HG03095 (cell line): Measurements from ENCODE around the gene WDR88.

Experiments
- ATAC-seq: cut with Tn5 transposase; IDR thresholded peaks from one replicate; pipeline ENCODE4 v1.9.1; 2021; ENCODE audit warnings: moderate library complexity; ENCODE audit not compliant: unreplicated experiment

Gene WDR88

DNA sequence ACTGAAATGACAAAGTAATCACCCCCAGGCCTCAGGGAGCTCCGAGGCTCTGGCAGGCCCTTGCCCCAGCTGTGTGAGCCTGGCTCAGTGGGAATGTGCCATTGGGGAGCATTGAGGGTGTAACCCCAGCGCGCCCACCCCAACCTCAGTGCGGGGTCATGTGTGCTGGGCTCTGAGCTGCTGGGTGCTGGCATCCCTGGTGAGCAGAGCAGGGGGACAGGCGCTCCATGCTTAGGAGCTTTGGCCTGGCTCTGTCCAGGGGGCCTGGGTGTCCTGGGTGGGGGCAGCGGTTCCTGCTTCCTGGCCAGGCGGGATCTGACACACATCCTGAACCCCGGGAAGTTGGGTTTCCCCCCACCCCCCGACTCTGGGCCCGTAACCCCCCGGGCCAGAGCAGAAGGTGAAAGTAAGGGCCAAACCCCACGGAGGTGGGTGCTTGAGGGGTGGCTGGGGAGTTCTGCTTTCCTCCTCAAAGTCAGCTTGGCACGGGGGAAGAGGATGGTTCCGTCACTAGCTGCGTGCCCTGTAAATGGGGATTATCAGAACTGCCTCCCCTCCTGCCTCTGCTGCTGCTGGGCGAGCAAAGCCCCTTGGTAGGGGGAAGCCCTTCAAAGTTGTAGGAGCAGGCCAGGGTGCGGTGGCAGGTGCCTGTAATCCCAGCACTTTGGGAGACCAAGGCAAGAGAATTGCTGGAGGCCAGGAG, 63.9 kb downstream of the WDR88 start:
- no peak for ATAC-seq

DNA sequence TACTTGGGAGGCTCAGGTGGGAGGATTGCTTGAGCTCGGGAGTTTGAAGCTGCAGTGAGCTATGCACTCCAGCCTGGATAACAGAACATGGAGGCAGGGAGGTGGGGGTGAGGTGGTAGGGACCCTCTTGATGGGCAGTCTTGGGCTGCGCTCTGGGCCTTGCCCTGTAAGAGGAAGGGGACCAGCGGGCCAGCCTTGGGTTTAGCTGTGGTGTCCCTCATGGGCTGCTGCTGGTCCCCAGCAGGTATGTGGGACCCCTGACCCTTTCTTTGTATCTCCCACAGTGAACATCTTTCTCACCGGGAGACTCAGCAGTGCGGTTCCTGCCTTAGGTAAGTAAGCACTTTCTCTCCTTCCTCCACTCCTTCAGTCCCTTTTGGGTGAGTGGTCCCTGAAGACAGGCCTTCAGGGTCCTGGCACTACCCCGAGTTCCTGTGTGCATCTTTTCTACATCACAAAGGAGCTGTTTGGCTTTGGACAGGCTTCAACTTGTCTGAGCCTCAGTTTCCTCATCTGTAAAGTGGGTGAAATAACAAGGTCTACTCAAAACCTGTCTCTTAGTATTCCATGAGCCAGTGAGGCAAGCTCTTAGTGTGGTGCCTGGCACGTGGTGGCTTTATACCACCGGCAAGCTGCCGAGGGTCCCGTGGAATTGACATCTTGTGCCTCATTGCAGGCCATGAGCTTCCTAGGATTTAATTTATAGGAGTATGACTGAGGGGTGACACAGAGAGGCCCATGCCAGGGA, 64.7 kb downstream of the WDR88 start:
- no peak for ATAC-seq

DNA sequence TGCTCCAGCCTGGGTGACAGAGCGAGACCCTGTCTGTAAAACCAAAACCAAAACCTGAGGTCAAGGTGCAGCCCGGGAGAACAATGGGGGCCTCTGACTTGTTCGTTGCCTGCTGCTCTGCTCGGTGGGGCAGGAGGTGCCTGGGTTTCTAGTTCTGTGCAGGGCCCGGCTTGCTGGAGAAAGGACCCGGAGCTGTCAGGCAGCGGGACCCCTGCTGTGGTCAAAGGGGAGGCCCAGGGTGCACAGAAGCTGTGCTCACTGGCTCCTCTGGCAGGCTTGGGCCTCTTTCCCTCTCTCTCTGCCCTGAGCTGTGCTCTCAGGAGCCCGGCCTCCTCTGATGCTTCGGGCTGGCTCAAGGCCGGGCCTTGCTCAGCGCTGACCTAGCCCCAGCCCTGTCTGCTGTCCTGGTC, 65.7 kb downstream of the WDR88 start:
- no peak for ATAC-seq

DNA sequence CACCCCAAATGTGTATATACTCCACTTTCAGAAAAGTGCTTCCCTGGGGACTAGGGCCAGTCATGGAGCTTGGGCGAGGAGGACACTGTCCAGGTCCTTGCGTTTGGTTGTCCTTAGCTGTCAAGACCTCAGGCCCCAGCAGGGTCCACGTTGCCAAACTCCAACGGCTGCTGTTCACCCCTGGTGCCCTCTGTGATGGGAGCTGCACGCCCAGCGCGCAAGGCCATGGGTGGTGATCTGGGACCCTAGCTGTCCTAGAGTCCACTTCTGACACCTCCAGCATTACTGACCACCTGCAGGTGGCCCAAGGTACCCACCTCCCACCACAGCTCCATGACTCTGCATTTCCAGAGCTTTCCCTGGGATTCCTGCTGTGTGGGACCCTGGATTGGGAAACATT, 66.3 kb downstream of the WDR88 start:
- no peak for ATAC-seq

DNA sequence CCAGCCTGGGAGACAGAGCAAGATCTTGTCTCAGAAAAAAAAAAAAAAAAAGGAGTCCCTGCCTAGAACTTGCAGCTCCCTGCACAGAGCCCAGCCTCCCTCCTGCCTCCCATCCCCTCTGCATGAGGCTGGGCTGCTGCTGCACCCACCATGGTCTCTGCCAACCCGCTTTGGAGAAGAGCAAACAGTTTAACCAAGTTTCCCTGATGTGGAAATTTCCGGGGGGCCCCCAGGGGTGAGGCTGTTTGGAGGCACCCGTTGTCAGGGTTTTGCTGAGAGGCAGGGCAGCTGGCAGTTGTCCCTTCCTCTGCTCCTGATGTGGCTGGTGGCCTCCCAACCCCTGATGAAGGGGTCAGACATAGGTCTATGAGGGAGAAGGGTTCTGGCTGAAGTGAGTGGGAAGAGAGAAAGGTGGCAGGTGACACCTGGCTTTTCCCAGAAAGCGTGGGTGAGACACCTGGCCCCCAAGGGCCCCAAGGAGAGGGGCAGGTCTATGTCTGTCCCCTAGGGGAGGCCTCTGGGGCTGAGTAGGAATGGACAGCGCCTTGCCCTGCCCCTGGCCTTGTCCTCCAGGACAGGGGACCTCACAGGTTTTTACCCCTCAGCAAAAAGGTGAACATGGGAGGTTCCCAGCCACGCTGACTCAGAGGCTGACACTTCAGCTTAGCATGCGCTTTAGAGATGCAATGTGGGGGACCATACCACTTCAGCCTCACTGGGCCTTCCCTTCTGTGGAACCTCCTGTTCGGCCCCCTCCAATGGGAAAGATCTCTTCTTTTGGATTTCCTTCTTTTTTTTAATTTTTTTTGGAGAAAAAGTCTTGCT, 67.7 kb downstream of the WDR88 start:
- no peak for ATAC-seq

DNA sequence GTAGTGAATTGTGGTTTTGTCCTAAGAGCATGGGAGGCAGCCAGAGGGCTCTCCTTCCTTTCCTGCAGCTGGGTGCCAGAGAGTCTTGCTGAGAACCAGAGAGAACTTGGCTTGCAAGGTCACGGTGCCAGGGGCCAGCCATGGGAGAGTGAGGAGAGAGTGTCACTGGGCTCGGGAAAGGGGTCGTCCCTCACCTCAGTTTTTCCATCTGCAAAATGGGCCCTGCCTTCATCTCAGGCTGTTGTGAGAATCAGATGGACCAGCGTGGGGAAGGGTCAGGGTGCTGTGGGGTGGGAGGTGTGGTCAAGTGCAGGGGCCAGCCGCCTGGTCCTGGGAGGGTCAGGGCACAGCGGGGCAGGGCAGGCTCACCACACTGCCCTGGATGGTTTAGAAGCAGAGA, 69.6 kb downstream of the WDR88 start:
- no peak for ATAC-seq

DNA sequence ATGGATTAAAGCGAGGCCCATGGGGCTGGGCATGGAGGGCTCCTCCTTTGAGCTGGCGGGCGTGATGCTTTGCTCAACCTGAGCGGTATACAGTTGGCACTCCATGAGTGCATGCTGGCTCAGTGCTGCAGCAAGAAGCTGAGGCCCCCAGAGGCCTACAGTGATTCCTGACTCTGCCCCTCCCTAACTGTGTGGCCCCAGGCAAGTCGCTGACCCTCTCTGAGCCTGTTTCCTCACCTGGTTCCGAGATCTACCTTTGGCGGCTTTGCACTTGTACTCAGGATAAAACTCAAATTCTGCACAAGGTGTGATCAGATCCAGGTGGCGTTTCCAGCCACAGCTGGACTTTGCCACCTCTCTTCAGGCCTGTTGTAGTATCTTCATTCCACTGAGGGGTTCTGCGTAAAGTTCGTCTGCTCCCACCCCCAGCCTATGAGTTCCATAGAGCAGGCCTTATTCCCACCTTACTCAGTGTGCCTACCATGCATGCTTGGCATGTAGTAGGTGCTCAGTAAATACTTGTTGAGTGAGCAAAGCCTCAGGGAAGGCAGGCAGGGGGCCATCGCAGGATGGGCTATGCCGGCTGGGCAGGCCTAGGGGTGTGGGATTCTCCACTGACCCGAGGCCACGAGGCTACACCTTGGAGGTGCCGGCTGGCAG, 70.1 kb downstream of the WDR88 start:
- no peak for ATAC-seq

DNA sequence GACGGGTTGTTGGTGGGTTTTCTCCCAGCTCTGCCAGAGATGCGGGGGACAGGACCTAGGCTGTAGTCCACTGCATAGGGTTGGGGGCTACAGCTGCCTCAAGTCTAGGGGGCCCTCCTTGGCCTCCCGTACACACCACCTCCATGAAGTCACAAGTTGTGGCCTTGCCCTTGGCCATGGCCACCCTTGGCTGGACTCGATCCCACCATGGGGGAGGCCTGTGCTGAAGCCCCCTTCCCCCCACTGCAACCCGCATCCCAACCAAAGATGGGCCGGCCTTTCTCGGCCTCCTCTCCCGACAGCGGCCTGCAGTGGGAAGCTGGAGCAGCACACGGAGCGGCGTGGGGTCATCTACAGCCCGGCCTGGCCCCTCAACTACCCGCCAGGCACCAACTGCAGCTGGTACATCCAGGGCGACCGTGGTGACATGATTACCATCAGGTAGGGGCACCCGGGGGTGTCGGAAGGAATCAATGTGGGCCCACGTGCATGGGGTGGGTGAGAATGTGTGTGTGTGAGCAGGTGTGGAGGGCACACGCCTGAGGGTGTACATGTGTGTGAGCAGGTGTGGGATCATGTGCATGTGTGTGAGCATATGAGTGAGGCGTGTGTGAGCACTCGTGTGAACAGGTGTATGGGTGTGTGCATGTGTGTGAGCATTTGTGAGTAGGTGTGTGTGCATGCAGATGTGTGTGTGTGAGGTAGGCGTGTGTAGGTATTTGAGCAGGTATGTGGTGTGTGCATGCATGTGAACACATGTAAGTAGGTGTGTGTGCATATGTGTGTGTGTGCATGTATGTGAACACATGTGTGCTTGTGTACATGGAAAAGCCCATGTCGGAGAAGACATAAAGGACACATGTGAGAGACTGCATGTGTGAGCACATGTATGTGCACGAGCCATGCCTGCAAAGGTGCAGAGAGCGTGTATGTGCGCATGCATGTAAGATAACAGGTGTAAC, 70.9 kb downstream of the WDR88 start:
- ATAC-seq: no peak

DNA sequence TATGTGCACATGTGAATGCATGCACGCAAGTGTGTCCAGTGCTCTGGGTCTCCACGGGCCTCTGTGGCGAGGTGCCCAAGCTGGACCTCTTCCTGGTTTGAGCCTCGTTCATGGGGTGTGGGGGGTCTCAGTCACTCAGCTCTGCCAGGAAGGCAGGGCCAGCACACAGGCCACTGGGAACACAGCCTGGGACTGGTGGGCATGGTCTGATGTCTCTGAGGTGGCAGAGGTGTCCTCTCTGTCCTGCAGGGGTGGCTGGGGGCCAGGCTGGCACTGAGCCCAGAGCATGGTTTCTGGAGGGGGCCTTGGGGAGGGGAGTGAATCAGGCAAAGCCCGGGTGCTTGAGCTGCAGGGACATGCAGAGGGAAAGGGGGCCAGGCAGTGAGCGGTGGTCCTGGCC, 71.6 kb downstream of the WDR88 start:
- no peak for ATAC-seq

DNA sequence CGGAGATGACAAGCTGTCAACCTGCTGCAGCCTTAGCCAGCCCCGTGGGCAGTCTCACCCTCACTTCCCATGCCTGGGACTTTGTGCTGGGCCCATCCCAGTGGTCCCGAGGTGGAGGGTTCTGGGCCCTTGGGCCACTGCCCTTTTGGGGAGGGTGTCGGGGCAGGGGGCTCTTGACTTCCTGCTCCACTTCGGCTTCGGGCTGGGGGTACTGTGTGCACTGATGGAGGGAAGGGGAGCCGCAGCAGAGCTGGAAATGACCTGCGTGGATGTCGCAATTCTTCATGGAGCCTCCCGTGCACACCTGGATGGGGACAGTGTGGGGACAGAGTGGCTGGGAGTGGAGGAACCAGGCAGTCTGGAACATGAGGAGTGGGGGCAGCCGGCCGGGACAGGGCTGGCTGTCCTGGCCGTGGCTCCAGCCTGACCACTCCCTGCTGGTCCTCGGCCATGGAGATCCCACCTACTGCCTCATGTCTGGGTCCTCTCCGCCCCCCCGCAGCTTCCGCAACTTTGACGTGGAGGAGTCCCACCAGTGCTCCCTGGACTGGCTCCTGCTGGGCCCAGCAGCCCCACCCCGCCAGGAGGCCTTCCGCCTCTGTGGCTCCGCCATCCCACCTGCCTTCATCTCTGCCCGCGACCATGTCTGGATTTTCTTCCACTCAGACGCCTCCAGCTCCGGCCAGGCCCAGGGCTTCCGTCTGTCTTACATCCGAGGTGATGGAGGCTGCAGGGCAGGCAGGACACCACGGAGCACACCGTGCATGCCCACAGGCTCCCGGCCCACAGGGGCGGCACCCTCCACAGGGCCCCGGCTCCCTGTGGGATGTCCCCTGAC, 72.4 kb downstream of the WDR88 start:
- ATAC-seq: no peak

DNA sequence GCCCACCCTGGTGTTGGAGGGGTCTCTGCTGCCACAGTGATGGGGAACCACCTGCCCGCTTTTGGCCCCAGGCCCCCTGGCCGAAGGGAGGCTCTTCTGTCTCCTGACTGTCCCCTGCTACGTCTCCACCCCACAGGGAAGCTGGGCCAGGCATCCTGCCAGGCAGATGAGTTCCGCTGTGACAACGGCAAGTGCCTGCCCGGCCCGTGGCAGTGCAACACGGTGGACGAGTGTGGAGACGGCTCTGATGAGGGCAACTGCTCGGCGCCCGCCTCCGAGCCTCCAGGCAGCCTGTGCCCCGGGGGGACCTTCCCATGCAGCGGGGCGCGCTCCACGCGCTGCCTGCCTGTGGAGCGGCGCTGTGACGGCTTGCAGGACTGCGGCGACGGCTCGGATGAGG, 73.2 kb downstream of the WDR88 start:
- ATAC-seq: no peak

DNA sequence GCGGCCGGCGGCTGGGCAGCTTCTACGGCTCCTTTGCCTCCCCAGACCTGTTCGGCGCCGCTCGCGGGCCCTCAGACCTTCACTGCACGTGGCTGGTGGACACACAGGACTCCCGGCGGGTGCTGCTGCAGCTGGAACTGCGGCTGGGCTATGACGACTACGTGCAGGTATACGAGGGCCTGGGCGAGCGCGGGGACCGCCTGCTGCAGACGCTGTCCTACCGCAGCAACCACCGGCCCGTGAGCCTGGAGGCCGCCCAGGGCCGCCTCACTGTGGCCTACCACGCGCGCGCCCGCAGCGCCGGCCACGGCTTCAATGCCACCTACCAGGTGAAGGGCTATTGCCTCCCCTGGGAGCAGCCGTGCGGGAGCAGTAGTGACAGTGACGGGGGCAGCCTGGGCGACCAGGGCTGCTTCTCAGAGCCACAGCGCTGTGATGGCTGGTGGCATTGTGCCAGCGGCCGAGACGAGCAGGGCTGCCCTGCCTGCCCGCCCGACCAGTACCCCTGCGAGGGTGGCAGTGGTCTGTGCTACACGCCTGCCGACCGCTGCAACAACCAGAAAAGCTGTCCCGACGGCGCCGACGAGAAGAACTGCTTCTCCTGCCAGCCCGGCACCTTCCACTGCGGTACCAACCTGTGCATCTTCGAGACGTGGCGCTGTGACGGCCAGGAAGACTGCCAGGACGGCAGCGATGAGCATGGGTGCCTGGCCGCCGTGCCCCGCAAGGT, 73.8 kb downstream of the WDR88 start:
- ATAC-seq: no peak

DNA sequence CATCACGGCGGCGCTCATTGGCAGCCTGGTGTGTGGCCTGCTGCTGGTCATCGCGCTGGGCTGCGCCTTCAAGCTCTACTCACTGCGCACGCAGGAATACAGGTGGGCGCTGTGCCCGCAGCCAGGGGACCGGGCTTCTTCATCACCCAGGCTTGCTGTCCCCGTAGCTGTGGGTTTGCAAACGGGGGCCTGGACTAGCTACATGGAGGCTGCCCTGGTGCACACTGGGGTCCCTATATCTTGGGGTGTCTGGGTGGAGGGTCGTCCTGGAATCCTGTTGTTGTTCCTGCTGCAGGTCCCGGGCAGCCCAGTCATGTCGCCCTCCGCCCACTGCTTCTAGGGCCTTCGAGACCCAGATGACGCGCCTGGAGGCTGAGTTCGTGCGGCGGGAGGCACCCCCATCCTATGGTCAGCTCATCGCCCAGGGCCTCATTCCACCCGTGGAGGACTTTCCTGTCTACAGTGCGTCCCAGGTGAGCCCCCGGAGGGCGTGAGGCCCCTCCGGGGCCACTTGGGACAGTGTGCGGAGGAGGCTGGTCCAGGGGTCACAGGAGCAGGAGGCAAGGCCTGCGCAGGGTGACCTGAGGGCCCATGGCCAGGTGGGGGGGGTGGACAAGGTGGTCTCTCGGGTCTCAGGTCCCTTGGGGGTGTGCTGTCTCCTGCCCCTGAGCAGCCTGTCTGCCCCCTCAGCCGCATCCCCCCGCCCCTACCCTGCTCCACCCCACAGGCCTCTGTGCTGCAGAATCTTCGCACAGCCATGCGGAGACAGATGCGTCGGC, 74.5 kb downstream of the WDR88 start:
- ATAC-seq: no peak

DNA sequence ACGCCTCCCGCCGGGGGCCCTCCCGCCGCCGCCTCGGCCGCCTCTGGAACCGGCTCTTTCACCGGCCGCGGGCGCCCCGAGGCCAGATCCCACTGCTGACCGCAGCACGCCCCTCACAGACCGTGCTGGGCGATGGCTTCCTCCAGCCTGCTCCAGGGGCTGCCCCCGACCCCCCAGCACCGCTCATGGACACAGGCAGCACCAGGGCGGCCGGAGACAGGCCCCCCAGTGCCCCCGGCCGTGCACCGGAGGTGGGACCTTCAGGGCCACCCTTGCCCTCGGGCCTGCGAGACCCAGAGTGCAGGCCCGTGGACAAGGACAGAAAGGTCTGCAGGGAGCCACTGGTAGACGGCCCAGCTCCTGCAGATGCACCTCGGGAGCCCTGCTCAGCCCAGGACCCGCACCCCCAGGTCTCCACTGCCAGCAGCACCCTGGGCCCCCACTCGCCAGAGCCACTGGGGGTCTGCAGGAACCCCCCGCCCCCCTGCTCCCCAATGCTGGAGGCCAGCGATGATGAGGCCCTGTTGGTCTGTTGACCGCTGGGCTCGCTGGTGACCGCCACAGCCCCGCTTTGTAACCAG, 75.2 kb downstream of the WDR88 start:
- ATAC-seq: no peak

DNA sequence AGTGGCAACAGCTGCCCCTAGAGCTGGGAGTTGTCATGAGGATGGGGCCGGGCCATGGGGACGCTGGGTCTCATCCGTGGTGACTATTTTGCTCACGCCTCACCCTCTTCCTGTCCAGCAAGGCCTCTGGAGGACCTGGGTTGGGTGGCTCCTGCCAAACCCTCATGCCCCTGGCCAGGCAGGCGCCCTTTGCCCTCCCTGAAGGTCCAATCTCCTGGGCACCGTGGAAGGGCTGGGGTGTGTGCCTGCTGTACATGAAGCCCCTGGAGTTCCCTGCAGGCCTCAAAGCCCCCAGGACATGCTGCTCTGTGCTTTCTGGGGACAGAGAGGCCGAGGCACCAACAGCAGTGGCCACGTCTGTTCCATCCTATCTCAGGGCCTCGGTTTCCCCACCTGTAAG, 76.0 kb downstream of the WDR88 start:
- ATAC-seq: no peak

DNA sequence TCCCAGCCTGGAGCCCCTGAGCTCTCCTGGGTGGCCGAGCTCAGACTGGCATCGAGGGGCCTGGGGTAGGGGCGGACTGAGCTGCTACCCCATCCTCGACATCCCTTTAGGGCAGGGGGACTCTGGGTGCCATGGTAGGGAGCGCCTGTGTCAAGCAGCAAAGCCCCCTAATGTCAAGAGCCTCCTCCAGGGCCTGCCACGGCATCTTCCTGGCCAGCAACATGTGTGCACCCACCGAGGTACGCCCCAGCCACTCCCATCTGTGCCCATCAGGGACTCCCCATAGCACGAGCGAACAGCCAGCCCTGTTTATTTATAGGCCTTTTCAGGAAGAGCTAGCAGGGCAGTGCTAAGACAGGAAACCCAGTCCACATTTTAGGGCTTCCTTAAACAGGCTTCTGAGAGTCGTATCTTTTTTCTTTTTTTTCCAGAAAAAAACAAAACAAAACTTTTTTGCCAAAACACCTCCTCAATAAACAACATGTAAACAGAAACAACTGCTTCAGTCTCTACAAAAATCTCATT, 76.5 kb downstream of the WDR88 start:
- no peak for ATAC-seq
